Measurements from ENCODE around the gene KCNAB1. TPM values are rescaled to one million over a fixed set of nuclear protein-coding genes. Genes with fewer than 3 reads are reported as not detected.

KCNAB1 gene
- total RNA-seq, 3 donors from 2014 or later: 3.9 to 8.3 (median 5.4) TPM

GRCh38 chr3:156404217-156404616 lies 283.8 kb downstream of the KCNAB1 start:
- Histone ChIP-seq H3K36me3 (no peaks in the 10 kb centered on the region), H3K4me3 (no peak overlapping the region), H3K9me3 (no peaks in the 10 kb centered on the region), H3K4me1 (no peaks in the 10 kb centered on the region), H3K27ac (no peak overlapping the region), H3K27me3 (no peaks in the 10 kb centered on the region)
- TF ChIP-seq POLR2AphosphoS5 (IDR thresholded peaks at IDR 0.05): no peak
- TF ChIP-seq CTCF (IDR thresholded peaks at IDR 0.05): no peak
- TF ChIP-seq POLR2A (IDR thresholded peaks at IDR 0.05): no peak
- intact Hi-C loops (cut with DNase I; ENCODE audit: low total_unique reads): no loop called here
- no peak for DNase-seq (ENCODE audit: low spot score in 2 of 2)

GRCh38 chr3:156406393-156406792 lies 286.0 kb downstream of the KCNAB1 start:
- H3K27ac ChIP-seq: no peak overlapping the region
- intact Hi-C loops (cut with DNase I; ENCODE audit: low total_unique reads): no loop called here
- no peaks in the 10 kb centered on the region for H3K4me1 ChIP-seq
- H3K27me3 ChIP-seq: no peaks in the 10 kb centered on the region
- no peaks in the 10 kb centered on the region for H3K9me3 ChIP-seq
- H3K36me3 ChIP-seq: no peaks in the 10 kb centered on the region
- TF ChIP-seq CTCF (IDR thresholded peaks at IDR 0.05) (no peak), POLR2A (IDR thresholded peaks at IDR 0.05) (no peak), POLR2AphosphoS5 (IDR thresholded peaks at IDR 0.05) (no peak)
- H3K4me3 ChIP-seq: no peak overlapping the region
- no peak for DNase-seq (ENCODE audit: low spot score in 2 of 2)

GRCh38 chr3:156407617-156408225 lies 287.3 kb downstream of the KCNAB1 start:
- no peaks in the 10 kb centered on the region for H3K9me3 ChIP-seq
- H3K36me3 ChIP-seq: no peaks in the 10 kb centered on the region
- intact Hi-C loops (cut with DNase I; ENCODE audit: low total_unique reads): no loop called here
- TF ChIP-seq POLR2AphosphoS5 (IDR thresholded peaks at IDR 0.05): no peak
- no peak for TF ChIP-seq POLR2A (IDR thresholded peaks at IDR 0.05)
- TF ChIP-seq CTCF (IDR thresholded peaks at IDR 0.05): no peak
- no peak for DNase-seq (ENCODE audit: low spot score in 2 of 2)
- H3K27ac ChIP-seq: no peak overlapping the region
- no peak overlapping the region for H3K4me3 ChIP-seq
- no peaks in the 10 kb centered on the region for H3K4me1 ChIP-seq
- no peaks in the 10 kb centered on the region for H3K27me3 ChIP-seq

- no peak overlapping the region for H3K4me3 ChIP-seq
- TF ChIP-seq POLR2AphosphoS5 (IDR thresholded peaks at IDR 0.05) (no peak), POLR2A (IDR thresholded peaks at IDR 0.05) (no peak), CTCF (IDR thresholded peaks at IDR 0.05) (no peak)
- DNase-seq (ENCODE audit: low spot score in 2 of 2): no peak
- H3K4me1 ChIP-seq: no peaks in the 10 kb centered on the region
- no peak overlapping the region for H3K27ac ChIP-seq
- no peaks in the 10 kb centered on the region for H3K27me3 ChIP-seq
- intact Hi-C loops (cut with DNase I; ENCODE audit: low total_unique reads): no loop called here
- H3K9me3 ChIP-seq: no peaks in the 10 kb centered on the region
- H3K36me3 ChIP-seq: no peaks in the 10 kb centered on the region
Measured at GRCh38 chr3:156409694-156410093, 289.3 kb downstream of the KCNAB1 start.

GRCh38 chr3:156412600-156412999 lies 292.2 kb downstream of the KCNAB1 start:
- Histone ChIP-seq H3K36me3 (no peaks in the 10 kb centered on the region), H3K27ac (no peak overlapping the region), H3K9me3 (no peaks in the 10 kb centered on the region), H3K27me3 (no peaks in the 10 kb centered on the region), H3K4me1 (no peaks in the 10 kb centered on the region), H3K4me3 (no peak overlapping the region)
- intact Hi-C loops (cut with DNase I; ENCODE audit: low total_unique reads): no loop called here
- no peak for DNase-seq (ENCODE audit: low spot score in 2 of 2)
- TF ChIP-seq POLR2AphosphoS5 (IDR thresholded peaks at IDR 0.05): no peak
- TF ChIP-seq POLR2A (IDR thresholded peaks at IDR 0.05): no peak
- no peak for TF ChIP-seq CTCF (IDR thresholded peaks at IDR 0.05)

All from breast epithelium (tissue), 4 donors.